Adrenal gland (tissue), 5 donors: ENCODE measurements around the gene RAI14.

Source experiments
- CTCF ChIP-seq, 6 experiments: fragments of 450-650 bp in 4 of 6; fragments of 200-600 bp in 2 of 6; sonication (generic) in 1 of 6; IDR thresholded peaks; 1 replicate in 5 of 6; 2 replicates in 1 of 6; pipeline versions ENCODE4 v1.5.1 to v1.8.0; 2016 to 2021; ENCODE audit warnings: antibody characterized with exemption in 6 of 6, mild to moderate bottlenecking in 2 of 6, moderate library complexity in 1 of 6
- POLR2A ChIP-seq, 2 donors: fragments of 450-650 bp; IDR thresholded peaks; one replicate each; pipeline ENCODE4 v1.6.1; 2017; ENCODE audit warnings: antibody characterized with exemption in 2 of 2, mild to moderate bottlenecking in 2 of 2, moderate library complexity in 1 of 2
- donor health status: DM: no; HTN: no; CAD: no.

GRCh38 chr5:34734326-34734725, 78.2 kb downstream of the RAI14 start:
- no peak for TF ChIP-seq POLR2A (IDR thresholded peaks at IDR 0.05)
- no peak for TF ChIP-seq CTCF (IDR thresholded peaks at IDR 0.05)
